ENCODE results near the gene CBFA2T3.

Gene CBFA2T3

DNA sequence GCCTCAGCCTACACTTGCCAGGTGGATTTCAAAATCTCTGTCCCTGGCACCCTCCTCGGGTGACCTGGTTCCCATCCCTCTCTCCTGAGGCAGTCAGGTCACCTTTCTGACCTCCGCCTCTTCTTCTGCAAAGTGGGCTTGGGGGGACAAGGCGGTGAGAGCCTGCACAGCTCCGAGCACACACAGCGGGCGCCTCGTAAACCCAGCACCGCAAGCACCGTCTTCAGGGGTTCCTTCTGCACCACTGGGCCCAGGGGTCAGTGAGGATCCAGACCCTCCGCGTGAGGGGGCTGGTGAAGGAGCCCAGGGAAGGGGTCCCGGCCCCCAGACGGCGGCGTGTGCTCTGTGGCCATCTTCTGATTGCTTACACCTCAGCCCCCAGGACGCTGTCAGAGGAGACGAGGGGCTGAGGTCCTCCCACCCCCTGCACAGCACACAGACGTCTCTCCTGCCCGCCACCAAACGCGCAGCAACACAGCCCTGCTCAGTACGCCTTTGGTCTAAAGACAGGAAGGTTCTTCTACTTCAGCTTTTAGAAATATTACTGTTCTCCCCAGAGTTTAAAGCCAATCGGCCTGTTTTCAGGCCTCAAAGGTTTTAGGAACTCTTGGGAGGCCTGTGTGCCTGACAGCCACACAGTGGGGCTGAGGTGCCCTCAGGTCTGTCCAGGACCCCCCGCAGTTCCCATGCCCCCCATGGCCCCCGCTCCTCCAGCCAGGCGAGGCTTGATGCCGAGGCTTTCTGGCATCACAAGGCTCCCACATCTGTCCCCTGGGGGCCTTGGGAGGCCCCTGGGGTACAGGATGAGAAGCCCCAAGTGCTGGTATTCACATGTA lies 2.7 kb downstream of the CBFA2T3 start:
- DNase-seq = no peak

DNA sequence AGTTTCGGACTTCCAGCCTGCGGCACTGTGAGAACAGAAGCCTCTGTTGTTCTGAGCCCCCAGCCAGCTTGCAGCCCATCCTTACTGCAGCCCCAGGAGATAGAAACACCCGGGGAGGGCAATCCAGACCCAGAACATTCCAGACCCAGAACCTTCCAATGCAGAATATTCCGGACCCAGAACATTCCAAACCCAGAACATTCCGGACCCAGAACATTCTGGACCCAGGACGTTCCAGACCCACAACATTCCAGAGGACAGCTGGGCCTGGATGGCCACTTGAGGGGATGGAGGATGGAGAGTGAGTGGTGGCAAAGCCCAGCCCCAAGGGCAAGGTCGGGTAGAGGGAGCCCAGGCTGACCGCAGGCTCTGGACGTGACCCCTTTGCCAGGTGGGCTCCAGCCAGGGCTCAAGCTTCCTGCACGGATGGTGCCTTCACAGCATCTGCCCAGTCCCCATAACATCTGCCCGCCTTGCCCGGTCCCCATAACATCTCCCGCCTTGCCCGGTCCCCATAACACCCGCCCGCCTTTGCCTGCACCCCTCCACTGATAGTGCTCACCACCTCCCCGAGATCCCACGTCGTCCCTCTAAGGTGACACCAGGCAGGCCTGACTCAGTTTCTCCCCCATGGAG lies 3.5 kb downstream of the CBFA2T3 start:
- no peak for DNase-seq

DNA sequence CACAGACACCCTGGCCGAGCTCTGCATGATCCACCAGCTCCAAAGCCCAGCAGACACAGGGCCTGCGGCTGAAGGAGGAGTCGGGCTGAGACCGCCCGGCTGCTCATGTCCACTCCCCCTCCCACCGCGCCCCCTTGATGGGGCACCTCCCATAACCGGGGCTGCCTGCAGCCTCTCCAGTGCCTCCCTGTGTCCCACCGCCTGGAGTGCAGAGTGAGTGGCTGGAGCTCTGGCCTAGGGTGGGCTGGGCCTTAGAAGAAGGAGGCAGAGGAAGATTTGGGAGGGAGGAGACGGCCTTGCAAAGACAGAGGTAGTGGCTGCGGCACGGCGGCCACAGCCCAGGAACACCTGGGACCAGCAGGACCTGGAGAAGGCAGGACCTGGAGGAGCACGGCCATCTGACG lies 4.0 kb downstream of the CBFA2T3 start:
- no peak for DNase-seq

DNA sequence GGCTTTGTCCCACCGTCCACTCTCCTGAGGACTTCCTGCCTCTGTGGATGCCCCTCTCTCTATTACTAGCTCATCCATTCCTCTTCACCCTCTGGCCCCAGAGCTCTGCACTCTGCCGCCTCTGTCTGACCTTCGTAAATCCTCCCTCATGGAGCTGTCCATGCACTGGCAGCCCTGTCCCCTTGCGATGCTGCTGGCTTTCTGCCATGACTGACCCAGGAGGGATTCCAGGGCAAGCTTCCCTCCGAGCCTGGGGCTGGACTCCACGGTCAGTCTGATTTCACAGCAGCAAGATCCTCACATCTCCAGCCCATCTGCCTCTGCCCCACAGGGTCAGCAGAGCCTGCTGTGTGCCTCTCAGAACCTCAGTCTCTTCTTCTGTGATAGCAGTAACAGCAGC lies 4.7 kb downstream of the CBFA2T3 start:
- no peak for DNase-seq

DNA sequence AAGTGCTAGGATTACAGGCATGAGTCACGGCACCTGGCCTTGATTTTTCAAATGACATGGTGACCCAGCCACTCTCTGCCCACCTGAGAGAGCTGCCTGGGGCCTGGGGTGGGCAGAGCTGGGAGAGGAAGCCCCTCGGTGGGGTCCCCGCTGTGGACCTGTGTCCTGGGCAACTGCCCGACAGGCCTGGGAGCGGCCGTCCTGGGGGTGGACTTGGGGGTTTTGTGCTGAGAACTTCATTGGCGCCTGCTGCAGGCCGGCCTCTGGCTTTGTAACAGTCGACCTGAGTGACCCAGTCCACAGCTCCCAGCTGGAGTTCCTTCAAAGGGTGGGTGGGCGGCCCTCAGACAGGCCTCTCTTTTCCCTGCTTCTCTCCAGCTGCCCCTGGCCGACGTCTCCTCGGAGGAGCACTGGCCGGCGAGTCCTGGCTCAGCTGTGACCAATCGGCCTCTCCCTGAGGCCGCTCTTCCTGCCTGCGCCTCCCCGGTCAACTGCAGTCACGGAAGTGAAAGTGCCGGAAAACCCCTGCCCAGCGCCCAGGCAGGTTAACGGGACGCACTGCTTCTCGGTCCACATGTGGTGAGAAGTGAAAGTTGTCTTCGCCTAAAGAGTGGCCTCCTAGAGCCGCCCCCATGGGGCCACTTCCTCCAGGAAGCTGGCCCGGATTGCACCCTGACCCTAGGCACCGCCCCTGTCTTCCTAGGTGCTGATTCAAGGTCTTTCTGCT lies 5.5 kb downstream of the CBFA2T3 start:
- DNase-seq = no peak

DNA sequence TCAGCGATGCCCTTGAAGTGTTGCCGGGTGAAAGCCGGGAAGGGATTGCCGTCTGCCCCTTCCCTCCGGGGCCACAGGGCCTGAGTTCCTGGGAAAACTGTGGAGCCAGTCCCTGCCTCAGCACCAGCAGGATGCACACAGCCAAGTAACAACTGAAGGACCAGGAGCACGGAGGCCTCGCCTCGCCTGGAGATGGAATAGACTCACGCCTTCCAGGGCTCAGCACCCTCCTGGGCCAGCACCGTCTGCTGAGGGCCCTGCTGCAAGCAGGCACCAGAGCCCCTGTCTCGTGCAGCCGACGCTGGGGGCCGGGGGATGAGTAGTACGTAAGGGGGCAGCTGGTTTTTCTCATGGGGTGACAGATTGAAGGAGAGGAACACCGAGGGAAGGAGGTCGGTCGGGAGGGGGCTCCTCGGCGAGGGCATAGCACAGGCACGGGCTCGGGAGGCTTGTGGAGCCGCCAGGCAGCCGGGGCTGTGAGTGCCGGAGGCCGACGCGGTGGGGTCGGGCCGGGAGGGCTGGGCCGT lies 6.4 kb downstream of the CBFA2T3 start:
- no peak for DNase-seq

DNA sequence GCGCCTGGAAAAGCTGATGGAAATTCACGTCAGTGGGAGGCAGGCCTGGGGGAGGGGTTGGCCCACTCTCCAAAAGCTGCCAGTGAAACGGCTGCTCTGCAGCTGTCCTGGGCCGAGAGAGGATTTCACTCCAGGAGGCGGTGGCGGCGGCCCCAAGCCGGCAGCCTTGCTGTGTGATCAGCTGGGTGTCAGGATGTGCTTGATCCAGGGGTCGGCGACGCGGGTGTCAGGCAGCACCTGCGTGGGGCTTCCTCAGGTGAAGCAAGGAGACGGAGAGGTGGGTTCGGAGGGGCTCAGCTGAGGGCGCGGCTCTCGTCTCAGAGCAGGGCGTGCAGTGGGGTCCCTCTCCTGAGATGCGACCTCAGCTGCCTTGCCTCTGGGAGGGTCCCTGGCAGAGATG lies 7.0 kb downstream of the CBFA2T3 start:
- no peak for DNase-seq

DNA sequence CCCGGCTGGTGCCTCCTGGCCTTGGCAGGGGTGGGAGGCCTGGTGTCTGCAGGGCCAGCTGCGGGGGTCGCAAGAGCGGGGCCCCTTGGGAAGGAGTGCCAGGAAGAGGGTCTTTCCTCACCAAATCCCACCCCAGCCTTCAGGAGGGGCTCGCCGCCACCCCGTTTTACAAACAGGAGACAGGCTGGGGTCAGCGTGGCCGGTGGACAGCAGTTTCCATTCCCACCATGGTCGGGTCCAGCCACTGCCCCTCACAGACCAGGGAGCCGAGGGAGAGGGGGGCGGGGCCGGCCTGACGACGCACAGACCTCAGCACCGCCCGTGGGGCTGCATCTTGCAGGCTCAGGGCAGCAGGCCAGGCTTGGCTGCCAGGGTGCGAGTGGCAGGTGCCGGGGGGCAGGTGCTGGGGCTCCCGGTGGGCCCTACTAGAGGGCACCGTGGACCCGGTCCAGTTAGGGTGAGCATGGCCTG lies 7.6 kb downstream of the CBFA2T3 start:
- no peak for DNase-seq

DNA sequence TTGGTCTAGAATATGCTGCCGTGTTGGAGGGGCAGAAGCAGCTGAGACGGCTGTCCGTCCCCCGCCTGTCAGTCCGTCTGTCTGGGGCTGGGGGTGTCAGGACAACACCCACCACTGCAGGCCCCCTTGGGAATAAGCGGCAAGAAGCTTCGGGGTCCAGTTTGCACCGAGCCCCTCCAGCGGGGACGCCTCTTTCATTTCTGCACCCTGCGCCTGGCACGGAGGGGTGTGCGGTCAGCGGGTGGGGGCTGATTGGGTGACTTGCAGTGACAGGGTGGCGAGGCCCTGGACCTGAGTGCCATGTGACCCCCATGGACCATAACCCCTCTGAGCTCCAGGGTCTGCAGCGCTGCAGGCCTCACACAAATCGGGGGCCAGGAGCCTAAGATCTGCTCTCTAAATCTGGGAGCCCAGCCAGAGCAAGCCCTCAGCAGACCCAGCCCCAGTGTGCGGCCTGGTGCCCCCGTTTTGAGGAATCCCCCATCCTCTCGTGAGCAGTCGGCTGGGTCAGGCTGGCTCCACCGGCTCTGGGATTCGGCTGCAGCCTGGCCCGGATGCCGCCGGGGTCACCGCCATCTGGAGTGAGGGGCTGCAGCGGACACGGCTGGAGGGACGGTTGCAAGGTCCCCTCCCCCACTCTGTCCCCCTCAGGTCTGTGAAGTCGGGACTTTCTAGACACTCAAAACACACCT lies 8.3 kb downstream of the CBFA2T3 start:
- no peak for DNase-seq

DNA sequence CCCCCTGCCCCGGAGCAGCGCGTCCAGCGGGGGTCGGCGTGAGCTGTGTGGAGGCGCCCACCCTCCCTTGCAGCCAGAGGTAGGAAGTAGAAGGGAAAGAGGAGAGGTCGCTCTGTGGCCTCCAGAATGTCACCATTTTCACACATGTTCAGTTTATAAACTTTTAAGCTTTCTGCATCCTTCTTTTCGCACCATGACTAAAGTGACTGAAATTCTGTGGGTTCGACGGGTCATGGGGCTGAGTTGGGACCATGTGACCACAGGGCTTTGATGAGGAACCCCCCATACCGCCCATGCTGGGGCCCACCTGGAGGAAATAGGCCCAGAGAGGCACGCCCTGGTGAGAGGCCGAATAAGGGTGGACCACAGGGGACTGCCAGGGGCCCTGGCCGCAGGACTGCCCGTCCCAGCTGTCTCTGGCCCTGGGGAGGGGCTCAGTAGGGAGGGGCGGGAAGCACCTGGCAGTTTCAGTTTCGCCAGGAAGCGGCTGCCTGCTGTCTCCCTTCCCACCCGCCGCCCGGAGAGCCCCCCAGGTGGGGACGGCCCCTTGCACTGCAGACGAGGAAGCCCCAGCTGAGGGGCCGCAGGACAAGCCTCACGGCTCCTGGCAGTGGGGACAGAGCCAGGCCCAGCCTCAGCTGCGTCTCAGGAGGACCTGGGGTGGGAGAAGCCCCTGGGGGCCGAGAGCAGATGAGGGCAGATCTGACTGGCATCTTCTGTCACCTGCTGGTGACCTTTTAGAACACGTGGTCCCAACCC lies 9.0 kb downstream of the CBFA2T3 start:
- DNase-seq = no peak

DNA sequence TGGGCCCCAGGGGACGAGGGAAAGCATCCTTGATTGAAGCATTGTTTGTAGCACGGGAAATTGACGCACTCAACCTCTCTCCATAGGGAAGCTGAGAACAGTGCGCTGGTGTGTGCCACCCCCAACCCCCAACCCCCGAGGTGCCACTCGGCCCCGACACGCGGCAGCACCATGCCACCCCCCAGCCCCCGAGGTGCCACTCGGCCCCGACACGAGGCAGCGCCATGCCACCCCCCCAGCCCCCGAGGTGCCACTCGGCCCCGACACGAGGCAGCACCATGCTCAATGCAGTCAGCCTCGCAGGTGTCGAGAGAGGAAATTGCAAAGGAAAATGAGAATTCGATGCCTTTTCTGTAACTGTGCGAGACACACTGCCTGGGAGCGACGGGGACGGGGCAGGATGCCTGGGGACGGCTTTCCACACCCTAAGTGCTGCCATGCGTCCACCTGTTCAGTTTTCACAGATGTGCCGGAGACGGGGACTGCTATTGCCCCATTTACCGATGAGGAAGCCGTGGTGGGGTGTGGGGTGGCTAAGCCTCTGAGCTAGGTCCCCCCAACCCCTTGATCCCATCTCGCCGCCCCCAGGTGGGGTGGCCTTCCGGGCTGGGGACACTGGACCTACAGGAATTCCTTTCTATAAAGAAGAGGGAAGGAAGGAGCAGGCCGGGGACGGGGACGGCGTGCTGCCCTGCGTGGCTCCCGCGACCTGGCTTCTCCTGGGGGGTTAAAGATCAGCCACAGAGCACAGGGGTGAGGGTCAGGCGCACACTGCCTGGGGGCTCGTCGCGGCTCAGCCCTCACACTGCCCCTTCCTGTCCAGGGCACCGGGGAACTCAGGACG lies 9.8 kb downstream of the CBFA2T3 start:
- DNase-seq = no peak

DNA sequence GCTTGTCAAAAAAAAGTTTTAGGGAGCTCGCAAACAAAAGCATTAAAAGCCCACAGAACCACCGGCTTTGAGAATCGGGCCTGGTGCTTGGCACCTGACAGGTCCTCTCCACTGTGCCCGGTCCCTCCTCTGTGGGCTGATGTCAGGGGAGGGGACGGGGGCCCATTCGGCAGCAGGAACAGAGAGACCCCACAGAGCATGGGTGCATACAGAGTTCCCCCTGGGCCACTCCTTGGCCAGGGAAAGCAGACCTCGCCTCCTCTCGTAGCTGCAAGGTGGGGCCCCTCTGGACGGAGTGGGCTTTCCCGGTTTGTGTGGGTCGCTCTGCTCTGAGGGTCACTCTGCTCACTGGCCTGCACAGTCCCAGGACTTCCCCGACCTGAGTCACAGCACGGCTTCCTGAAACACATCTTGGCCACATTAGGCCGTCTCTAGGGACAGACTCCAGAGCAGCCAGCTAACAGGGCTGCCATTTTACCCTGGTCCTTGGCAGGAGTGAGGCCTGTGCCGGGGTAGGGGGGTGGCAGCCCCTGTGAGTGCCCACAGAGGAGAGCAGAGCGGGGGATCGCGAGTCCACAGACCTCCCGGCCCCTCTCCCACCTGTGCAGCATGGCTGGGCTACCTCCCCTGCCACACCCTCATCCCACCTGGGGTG lies 11.1 kb downstream of the CBFA2T3 start:
- no peak for DNase-seq

DNA sequence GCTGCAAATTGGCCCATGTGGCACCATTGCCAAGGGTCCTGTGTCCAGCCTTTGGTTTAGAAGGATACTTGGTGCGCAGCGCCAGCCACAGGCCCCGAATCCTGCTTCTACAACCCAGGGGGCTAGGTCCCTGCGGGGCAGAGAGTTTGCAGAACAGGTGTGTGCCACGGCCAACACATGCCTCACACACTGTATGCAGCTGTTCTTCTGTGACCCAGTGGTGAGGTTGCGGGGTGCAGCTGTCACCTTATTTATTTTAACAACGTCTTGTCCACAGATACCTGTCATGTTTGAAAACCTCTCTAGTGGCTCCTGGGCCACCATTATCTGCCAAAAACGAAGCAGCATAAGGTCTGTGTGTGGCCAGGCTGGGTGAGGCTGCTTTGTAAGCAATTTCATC lies 11.6 kb downstream of the CBFA2T3 start:
- no peak for DNase-seq

DNA sequence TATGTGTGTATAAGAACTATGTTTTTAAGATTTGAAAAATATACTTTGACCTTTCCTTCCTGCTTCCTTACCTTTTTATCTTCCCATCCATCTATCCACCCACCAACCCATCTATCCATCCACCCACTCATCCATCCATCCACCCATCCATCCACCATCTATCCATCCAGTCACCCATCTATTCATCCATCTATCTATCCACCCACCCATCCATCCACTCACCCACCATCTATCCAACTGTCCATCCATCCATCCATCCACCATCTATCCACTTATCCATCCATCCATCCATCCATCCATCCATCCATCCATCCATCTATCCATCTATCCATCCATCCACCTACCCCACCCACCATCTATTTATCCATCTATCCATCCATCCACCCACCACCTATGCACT lies 12.4 kb downstream of the CBFA2T3 start:
- DNase-seq = no peak

DNA sequence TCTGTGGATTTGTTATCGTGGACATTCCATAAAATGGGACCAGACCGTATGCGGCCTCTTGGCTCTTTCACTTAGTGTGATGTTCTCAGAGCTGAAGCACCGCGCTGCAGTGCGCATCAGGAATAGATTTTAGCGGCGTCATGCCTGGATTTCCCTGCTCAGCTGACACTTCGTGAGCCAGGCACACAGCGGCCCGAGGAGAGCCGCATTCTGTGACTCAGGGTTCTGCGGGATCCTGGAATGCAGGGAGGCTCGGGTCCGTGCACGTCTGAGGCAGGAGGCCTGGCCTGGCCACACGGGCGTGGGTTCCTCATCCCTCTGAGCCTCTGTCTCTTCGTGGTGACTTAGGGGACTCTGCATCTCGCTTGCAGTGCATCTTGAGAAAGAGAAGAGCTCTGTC lies 13.4 kb downstream of the CBFA2T3 start:
- DNase-seq = no peak

DNA sequence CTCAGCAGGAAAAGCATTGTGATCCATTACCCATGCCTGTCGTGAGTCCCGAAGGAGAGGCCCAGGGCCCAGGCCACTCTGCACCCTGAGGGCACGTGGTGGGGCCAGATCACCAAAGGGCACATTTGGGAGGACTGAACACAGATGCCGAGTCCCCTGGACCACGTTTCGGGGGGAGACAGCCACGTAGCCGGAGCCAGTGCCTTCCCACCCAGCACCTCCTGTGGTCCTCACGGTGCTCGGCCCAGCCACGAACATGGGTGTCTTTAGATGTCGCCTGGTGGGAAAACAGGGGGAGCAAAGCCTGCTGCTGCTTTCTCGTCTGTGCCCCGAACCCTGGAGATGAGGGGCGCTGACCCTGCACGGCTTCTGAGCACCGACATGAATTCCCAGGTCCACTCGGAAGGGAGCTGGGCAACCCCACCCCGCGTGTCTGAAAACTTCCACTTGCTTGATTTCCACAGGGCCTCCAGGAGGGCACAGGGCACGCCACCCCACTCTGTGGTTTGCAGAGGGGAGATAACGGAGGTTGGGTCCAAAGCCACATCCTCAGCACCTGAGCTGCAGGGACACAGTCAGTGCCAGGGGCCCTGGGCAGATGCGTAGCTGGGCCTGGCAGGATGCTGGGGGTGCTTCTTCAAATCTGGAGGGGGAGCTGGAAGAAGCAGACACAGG lies 14.4 kb downstream of the CBFA2T3 start:
- no peak for DNase-seq

DNA sequence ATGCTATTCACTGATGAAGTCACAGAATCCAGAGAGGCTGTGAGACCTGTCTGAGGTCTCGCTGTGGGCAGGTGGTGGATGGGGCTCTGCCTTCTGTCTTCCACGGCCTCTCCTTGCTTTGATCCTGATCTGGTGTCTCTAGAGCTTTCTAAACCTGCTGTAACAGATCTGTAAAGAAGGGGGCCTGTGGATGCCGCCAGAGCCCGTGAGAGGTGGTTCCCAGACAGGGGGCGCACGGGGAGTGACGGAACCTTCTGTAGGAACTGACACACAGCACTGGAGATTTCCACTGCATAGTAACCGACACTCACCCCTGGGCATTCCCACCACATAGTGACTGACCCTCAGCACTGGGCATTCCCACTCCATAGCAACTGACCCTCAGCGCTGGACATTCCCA lies 16.0 kb downstream of the CBFA2T3 start:
- DNase-seq = no peak

DNA sequence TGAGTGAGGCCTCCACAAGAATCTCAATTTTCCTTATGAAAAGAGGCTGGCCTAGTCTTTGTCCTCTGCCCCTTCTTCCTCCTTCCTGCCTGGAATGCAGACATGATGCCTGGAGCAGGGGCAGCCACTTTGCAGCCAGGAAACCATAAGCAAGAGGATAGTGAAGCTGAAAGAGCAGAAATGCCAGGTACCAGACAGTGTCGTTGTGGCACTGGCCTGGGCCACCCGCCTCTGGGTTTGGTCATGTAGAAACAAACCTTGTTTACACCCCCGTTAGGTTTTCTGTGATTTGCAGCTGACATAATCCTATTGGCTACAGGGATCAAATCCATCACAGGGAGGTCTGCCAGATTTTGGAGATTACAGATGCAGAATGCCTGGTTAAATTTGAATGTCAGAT lies 16.5 kb downstream of the CBFA2T3 start:
- DNase-seq = no peak

DNA sequence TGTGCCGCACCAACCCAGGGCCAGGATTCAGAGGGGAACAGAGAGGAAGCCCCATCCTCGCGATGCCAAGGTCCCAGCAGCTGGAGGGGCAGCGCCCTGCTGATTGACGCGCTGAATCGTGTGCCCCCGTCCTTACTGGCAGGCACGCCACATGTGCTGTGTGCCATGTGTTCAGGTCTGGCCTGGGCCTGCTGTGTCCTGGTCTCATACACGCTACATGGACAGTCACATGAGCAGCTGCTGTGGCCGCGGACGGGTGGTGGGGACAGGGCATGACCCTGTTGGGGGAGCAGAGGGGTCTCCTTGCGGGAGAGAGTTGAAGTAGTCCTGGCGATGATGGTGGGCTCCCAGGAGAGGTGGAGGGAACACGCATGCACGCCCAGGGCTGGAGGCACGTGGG lies 18.0 kb downstream of the CBFA2T3 start:
- DNase-seq = no peak

Measured in T1000 (cell line).